DND-41 (cell line): ENCODE data around the gene TBC1D22A.

Experiments used
- ATAC-seq: fragments of 200-7000 bp; cut with Tn5 transposase; 3 replicates; pipeline ENCODE4 v1.9.1; 2021; ENCODE audit warnings: low read depth; ENCODE audit not compliant: insufficient read depth
- DNase-seq: peaks from one replicate; pipeline ENCODE4 v3.0.0-alpha.2; 2020
- H2AFZ ChIP-seq: 2 replicates; pipeline ENCODE4 v1.6.0; 2012; ENCODE audit warnings: low read depth, low read length
- H3K27ac ChIP-seq: 2 replicates; pipeline ENCODE4 v1.5.1; 2012; ENCODE audit warnings: low read length, inconsistent platforms
- H3K27me3 ChIP-seq: fragments of 200-600 bp; sonication (generic); 2 replicates; pipeline ENCODE4 v1.6.0; 2012; ENCODE audit warnings: low read length, mild to moderate bottlenecking, inconsistent platforms; ENCODE audit not compliant: insufficient read depth, poor library complexity
- H3K36me3 ChIP-seq: 2 replicates; pipeline ENCODE4 v1.5.1; 2012; ENCODE audit warnings: low read length, inconsistent platforms; ENCODE audit not compliant: insufficient read depth
- H3K4me1 ChIP-seq: 2 replicates; pipeline ENCODE4 v1.5.1; 2012; ENCODE audit warnings: mild to moderate bottlenecking, low read length; ENCODE audit not compliant: insufficient read depth
- H3K4me2 ChIP-seq: 2 replicates; pipeline ENCODE4 v1.6.0; 2012; ENCODE audit warnings: mild to moderate bottlenecking, moderate library complexity, low read length, inconsistent platforms; ENCODE audit not compliant: insufficient read depth
- H3K4me3 ChIP-seq, 2 experiments: fragments of 200-600 bp in 1 of 2; shearing (Covaris generic) in 1 of 2; 2 replicates each; pipeline ENCODE4 v1.5.1; 2012 to 2016; ENCODE audit warnings: inconsistent platforms in 2 of 2, low read length in 2 of 2, mild to moderate bottlenecking in 2 of 2, low read depth in 1 of 2, moderate library complexity in 1 of 2
- H3K79me2 ChIP-seq: 2 replicates; pipeline ENCODE4 v1.6.0; 2012; ENCODE audit warnings: low read length, inconsistent platforms; ENCODE audit not compliant: insufficient read depth
- H3K9ac ChIP-seq: 2 replicates; pipeline ENCODE4 v1.6.0; 2012; ENCODE audit warnings: low read depth, mild to moderate bottlenecking, inconsistent platforms, low read length, moderate library complexity
- H3K9me3 ChIP-seq: 2 replicates; pipeline ENCODE4 v1.5.1; 2012; ENCODE audit warnings: low read length, moderate library complexity, mild to moderate bottlenecking, inconsistent platforms; ENCODE audit not compliant: insufficient read depth, severe bottlenecking
- H4K20me1 ChIP-seq: 2 replicates; pipeline ENCODE4 v1.6.0; 2012; ENCODE audit warnings: low read length; ENCODE audit not compliant: insufficient read depth
- CTCF ChIP-seq: IDR thresholded peaks from 2 replicates; pipeline ENCODE4 v1.5.1; 2012; ENCODE audit warnings: borderline replicate concordance, low read length, moderate library complexity, mild to moderate bottlenecking; ENCODE audit not compliant: poor library complexity, severe bottlenecking; ENCODE audit errors: extremely low read depth
- EZH2 ChIP-seq: IDR thresholded peaks from 3 replicates; pipeline ENCODE4 v1.6.1; 2012; ENCODE audit warnings: borderline replicate concordance, low read depth, mild to moderate bottlenecking, moderate library complexity, low read length, inconsistent platforms; ENCODE audit not compliant: severe bottlenecking

Gene TBC1D22A

GRCh38 chr22:46985507-46985882 lies 223.0 kb downstream of the TBC1D22A start:
- no peak overlapping the region for H3K4me3 ChIP-seq
- DNase-seq (no peak), ATAC-seq (no peak)
- no peak for TF ChIP-seq EZH2
- TF ChIP-seq CTCF: no peak
- H3K27me3 ChIP-seq: no peaks in the 10 kb centered on the region
- H3K79me2 ChIP-seq: no peaks in the 10 kb centered on the region
- H3K4me2 ChIP-seq: no peak overlapping the region
- H3K4me1 ChIP-seq: no peaks in the 10 kb centered on the region
- H3K9me3 ChIP-seq: no peaks in the 10 kb centered on the region
- no peak overlapping the region for H3K27ac ChIP-seq
- peaks cover 5% of the 10 kb centered on the region for H3K36me3 ChIP-seq
- H3K9ac ChIP-seq: no peak overlapping the region
- peaks cover 4% of the 10 kb centered on the region; the same call in 1 of the 2 replicates for H4K20me1 ChIP-seq
- H2AFZ ChIP-seq: no peak overlapping the region

GRCh38 chr22:46986788-46987187 lies 224.3 kb downstream of the TBC1D22A start:
- Histone ChIP-seq H3K4me1 (no peaks in the 10 kb centered on the region), H3K4me3 (no peak overlapping the region), H3K36me3 (peaks cover 18% of the 10 kb centered on the region), H3K27me3 (no peaks in the 10 kb centered on the region), H4K20me1 (peaks cover 5% of the 10 kb centered on the region), H3K9me3 (no peaks in the 10 kb centered on the region), H3K27ac (no peak overlapping the region), H3K4me2 (no peak overlapping the region), H2AFZ (no peak overlapping the region), H3K79me2 (no peaks in the 10 kb centered on the region), H3K9ac (no peak overlapping the region)
- ATAC-seq (no peak), DNase-seq (no peak)
- TF ChIP-seq CTCF (no peak), EZH2 (no peak)

- Histone ChIP-seq H3K4me3 (no peak overlapping the region), H3K9me3 (no peaks in the 10 kb centered on the region), H3K9ac (no peak overlapping the region), H3K27ac (no peak overlapping the region), H3K4me1 (no peaks in the 10 kb centered on the region), H3K27me3 (no peaks in the 10 kb centered on the region), H4K20me1 (peaks cover 6% of the 10 kb centered on the region; the same call in 1 of the 2 replicates), H3K79me2 (no peaks in the 10 kb centered on the region), H3K4me2 (no peak overlapping the region), H3K36me3 (peaks cover 23% of the 10 kb centered on the region), H2AFZ (no peak overlapping the region)
- DNase-seq: no peak
- no peak for ATAC-seq
- no peak for TF ChIP-seq EZH2
- TF ChIP-seq CTCF: no peak
These were observed 228.6 kb downstream of the TBC1D22A start for GRCh38 chr22:46990937-46991550.

DNA sequence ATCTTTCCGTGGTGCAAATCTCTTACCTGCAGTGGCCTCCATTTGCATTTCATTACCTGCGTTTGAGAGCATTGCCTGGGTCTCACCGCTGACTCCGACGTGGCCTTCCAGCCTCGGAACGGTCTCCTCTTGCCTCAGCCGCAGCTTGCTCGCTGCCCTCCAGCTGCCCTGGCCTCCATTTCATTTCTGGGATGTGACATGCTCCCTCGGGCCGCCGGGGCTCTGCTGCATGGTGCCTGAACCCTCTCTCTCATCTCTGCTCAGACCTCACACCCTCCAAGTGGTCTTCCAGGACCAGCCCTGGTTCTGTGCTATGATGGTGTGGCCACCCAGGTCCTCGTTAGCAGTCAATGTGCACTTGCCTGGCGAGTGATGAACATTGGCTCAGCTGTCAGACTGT lies 229.2 kb downstream of the TBC1D22A start:
- Histone ChIP-seq H3K9ac (no peak overlapping the region), H2AFZ (no peak overlapping the region), H3K36me3 (peaks cover 23% of the 10 kb centered on the region), H3K4me1 (no peaks in the 10 kb centered on the region), H4K20me1 (peaks cover 6% of the 10 kb centered on the region; the same call in 1 of the 2 replicates), H3K27me3 (no peaks in the 10 kb centered on the region), H3K4me3 (no peak overlapping the region), H3K79me2 (no peaks in the 10 kb centered on the region), H3K27ac (no peak overlapping the region), H3K4me2 (no peak overlapping the region), H3K9me3 (no peaks in the 10 kb centered on the region)
- DNase-seq (no peak), ATAC-seq (no peak)
- TF ChIP-seq EZH2 (no peak), CTCF (no peak)
